HEK293 (cell line): Measurements from ENCODE around the gene TPRA1.

ENCODE experiments used
- CTCF ChIP-seq: fragments of 450-650 bp; formaldehyde crosslinking; IDR thresholded peaks from 2 replicates; pipeline ENCODE4 v1.5.1; 2016; ENCODE audit warnings: missing biosample characterization, missing genetic modification characterization
- GLI2 ChIP-seq: fragments of 450-650 bp; formaldehyde crosslinking; IDR thresholded peaks from 2 replicates; pipeline ENCODE4; 2017; ENCODE audit warnings: missing biosample characterization, missing genetic modification characterization, low read depth, borderline replicate concordance
- HOXA7 ChIP-seq: sonication (generic); formaldehyde crosslinking; IDR thresholded peaks from 2 replicates; pipeline ENCODE4 v1.8.1; 2022; ENCODE audit warnings: missing genetic modification reagents, borderline replicate concordance
- KLF7 ChIP-seq: fragments of 450-650 bp; formaldehyde crosslinking; IDR thresholded peaks from 2 replicates; pipeline ENCODE4 v1.5.1; 2016; ENCODE audit warnings: missing biosample characterization, missing genetic modification characterization, borderline replicate concordance
- PRDM2 ChIP-seq: fragments of 450-650 bp; formaldehyde crosslinking; IDR thresholded peaks from 2 replicates; pipeline ENCODE4 v1.5.1; 2016; ENCODE audit warnings: missing biosample characterization, missing genetic modification characterization, borderline replicate concordance
- TRIM28 ChIP-seq: IDR thresholded peaks from 2 replicates; pipeline ENCODE4 v1.6.1; 2011; ENCODE audit warnings: low read length, control low read depth, borderline replicate concordance
- ZNF133 ChIP-seq: fragments of 450-650 bp; formaldehyde crosslinking; IDR thresholded peaks from 2 replicates; pipeline ENCODE4 v1.5.1; 2016; ENCODE audit warnings: missing biosample characterization, missing genetic modification characterization
- ZNF214 ChIP-seq: fragments of 450-650 bp; formaldehyde crosslinking; IDR thresholded peaks from 2 replicates; pipeline ENCODE4 v1.5.1; 2017; ENCODE audit warnings: missing biosample characterization, mild to moderate bottlenecking, missing genetic modification characterization, borderline replicate concordance
- ZNF624 ChIP-seq: fragments of 450-650 bp; formaldehyde crosslinking; IDR thresholded peaks from 2 replicates; pipeline ENCODE4 v1.5.1; 2017; ENCODE audit warnings: missing biosample characterization, missing genetic modification characterization

GRCh38 chr3:127568586-127568985 is 21.9 kb downstream of the TPRA1 start:
- TF ChIP-seq GLI2 (tag by site-specific recombination) (no peak), ZNF133 (tag by site-specific recombination) (no peak), CTCF (tag by site-specific recombination) (no peak), TRIM28 (no peak), PRDM2 (tag by site-specific recombination) (no peak), ZNF624 (tag by site-specific recombination) (no peak), KLF7 (tag by site-specific recombination) (no peak), ZNF214 (no peak), HOXA7 (no peak)
